Inflammatory macrophage treated with lipopolysaccharide for 4 hours (primary cell): ENCODE measurements around the gene MRC2.

Experiments
- DNase-seq: peaks from one replicate; pipeline ENCODE4 v3.0.0-alpha.2; 2020

MRC2 gene

DNA sequence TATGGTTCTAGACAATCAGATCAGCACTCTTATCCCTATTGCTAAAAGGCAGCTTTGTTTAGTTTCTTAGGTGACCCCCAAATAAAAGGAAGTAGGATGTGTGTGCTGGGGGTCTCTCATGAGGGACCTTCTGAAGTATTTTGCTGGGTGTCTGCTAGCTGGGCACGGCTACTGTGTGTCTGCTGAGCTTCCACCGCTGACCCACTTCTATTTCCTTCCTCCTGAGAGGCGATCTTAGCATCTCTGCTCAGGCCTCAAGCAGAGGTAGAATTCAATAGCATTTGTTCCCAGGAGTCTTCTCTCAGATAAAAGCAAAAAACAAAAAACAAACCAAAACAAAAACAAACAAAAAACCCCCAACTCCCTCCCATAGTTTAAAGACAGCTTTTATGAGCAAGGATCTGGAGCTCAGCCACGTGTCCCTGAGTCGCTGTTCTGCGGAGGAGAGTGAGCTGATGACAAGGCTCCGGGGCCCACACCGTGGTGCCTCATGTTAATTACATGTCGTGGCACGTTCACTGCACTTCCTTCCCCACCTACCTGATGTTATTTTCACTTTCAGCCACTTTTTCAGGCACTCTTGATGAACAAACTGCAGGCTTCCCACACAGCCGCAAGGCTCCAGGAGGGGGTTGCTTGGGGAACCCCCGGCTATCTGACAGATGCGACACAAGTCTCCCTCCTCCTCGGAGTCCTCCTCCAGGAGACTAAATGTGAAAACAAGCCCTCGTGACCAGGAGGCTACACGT is 97.1 kb downstream of the MRC2 start:
- DNase-seq: peak; percentile 91

DNA sequence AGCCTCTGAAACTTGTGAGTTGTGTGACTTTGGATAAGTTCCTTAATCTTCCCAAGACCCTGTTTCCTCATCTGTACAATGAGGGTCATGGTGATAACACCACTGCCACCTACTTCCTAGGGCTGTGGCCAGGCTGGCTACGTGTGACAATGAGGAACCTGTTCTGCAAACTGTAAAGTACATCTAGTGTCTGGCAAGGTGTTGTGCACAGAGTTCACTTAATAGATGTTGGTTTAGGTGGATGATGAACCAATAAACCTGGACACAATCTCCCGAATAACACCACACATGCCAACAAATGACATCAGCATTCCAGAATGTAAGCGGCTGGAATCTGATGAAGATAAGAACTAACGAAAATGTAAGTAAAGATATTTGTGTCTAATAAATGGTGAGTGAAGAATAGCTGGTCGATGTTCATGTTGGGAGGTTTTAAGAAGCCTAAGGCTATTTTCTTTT is 98.3 kb downstream of the MRC2 start:
- peak; percentile 62 for DNase-seq

DNA sequence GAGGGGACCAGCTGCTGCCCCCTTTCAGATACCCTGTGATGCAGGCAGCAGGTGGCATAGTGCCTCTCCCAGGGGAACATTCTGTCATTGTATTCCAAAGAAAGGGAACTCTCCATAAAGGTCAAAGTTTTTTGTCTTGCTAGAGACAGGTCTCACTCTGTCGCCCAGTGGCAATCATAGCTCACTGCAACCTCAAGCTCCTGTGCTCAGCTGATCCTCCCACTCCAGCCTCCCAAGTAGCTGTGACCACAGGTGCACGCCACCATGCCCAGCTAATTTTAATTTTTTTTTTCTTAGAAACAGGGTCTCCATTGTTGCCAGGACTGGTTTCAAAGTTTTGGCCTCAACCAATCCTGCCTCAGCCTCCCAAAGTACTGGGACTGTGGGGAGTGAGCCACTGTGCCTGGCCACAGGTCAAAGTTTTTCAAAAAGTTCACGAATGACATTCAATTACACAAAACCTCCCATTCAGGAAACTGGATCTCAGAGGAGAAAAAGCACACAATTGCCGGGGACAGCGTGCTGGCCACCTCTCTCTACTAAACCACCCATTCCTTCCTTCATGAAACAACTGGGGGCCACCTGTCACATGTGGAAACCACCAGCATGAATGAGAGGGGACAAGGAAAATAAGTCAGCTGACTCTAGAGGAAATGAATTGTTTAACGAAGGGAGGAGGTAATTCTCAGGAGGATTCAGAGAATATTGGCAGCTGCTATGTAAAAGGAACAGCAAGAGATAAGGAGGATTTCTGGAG is 100.6 kb downstream of the MRC2 start:
- no peak for DNase-seq

DNA sequence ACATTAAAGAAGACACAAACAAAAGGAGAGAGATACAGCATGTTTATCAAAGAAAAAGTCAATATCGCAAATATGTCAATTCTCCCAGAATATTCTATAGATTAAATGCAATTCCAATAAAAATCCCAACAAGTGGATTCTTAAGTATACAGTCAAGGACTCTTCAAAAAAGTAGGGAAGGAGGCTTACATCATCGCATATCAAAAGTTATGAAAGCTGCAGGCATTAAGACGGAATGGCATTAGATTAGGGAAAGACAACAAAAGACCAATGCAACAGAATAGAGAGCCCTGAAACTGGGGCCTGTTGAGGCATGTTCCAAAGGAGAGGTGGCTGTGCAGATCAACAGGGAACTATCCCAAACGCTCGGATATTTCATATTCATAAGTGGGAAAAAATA is 104.7 kb downstream of the MRC2 start:
- DNase-seq: no peak

DNA sequence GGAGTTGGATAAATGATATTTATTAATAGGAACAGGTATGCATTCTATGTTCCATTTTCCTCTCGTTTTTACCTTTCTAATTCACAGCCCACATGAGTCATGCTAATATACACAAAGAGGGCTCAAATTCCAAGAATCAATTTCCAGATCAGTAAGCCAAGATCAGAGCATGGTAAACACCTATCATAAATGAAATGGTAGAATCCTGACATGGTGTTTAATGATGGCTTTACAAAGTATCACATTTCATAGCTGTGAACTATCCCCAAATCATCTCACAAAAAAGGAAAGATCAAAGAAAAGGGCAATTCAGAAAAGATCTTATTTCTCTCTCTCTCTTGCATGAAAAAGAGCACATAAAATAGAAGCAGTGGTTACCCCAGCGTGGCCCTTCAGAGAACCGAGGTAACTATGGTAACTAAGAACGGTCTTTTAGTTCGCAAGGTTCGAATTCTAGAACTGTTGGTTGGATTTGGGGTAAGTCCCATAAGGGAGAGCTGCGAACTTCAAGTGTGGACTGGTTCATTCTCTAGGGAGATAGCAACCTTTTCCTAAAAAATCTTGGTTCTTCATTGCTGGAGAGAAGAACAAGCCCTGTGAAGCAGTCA is 107.7 kb downstream of the MRC2 start:
- DNase-seq: no peak

DNA sequence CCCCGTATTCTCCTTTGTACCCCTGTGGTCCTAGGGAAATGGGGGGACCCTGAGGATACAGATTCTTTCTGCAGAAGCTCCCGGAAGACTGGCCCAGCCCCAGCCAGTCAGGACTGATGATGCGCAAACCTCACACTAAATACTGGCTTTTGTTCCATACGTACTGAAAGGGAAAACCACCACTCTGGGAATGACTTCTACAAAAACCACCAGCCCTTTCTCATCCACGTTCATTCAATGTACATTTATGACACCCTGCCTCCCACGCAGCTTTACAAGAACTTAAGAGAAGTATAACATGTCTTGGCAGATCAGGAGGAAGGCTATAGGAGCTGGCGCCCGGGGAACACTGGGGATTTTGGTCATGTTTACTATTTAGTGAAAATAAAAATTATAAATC is 110.0 kb downstream of the MRC2 start:
- no peak for DNase-seq

DNA sequence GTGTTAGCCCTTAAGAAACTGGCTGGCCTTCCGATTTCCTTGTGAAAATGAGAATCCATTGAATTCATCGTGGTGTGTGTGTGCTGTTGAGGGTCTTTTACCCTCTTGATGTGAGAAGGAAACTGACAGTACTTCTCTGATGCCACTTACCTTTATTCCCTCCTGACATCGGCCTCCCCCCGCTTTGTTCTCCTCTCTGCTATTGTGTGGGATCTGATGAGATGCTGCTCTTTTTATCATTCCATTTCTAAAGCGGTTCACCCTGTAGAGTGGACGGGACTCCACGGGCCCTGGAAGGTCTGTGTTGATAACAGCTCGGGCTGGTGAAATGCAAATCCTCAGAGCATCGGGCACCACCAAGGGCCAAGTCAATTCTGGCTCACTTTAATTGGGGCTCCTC is 110.8 kb downstream of the MRC2 start:
- DNase-seq: no peak

DNA sequence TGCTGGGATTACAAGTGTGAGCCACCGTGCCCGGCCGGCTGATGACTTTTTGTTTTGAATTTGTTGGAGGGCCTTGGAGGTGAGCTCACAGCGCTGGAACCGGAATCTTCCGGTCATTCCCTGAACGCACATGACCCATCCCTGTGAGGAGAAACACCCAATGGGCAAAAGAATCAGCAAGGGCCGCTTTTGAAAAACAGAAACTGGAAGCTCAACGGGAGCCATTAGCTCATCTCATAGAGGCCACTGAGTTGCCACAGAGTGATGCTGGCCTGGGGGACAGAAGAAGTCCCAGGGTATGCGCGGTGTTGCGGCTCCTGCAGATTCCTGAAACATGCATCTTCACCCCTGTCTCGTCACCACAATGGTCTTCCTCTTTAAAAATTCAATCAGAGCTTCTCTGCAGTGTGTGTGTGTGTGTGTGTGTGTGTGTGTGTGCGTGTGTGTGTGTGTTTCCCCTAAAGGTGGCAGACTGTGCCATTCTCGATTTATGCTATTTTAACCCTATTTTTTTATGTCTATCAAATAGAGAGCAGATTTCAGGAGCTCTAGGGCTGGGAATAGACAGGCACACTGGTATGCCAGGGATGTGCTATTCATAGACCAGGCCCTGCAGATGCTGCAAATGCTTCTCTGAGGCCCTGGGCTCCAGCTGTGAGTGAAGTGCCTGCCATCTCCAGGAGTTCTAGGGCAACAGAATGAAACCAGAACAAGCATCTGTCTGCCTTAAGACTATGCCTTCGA is 112.3 kb downstream of the MRC2 start:
- DNase-seq: no peak

DNA sequence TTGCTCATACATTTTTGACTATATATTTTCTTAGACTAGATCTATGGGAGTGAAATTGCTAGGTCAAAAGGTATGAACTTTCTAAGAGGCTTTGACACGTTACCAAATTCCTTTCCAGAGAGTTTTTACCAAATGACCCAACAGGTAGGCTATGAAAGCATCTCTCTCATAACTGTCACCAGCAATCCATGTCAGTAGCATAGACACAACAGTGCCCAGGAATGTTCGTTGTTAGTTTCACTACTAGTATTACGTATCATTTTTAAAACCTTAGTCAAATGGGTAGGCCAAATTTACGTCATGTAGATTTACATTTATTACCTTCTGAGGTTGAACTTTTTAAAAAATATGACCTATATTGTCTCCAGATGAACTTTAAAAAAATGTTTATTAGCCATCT is 113.8 kb downstream of the MRC2 start:
- DNase-seq: no peak
